K562 (cell line): ENCODE measurements around the gene ASCC3. TPM values are rescaled to one million over a fixed set of nuclear protein-coding genes. Genes with fewer than 3 reads are reported as not detected.

Experiments used
- ATAC-seq: fragments of 200-7000 bp; cut with Tn5 transposase; 3 replicates; pipeline ENCODE4 v1.9.1; 2020; ENCODE audit warnings: moderate library complexity
- BruUV-seq: library from RNA; stranded (reverse); fragments of 400-500 nt; replicated peaks from 2 replicates; lab custom pipeline; 2021; lab: Mats Ljungman, UMichigan
- CTCF ChIA-PET: fragments of 300-600 bp; formaldehyde crosslinking; extraction: SDS; loops from one replicate; lab custom pipeline; 2021; ENCODE audit warnings: low intra/inter-chr PET ratio; lab: Yijun Ruan, JAX
- POLR2A ChIA-PET: fragments of 300-600, 350-650 bp; sonication (Branson Sonifier 250); formaldehyde crosslinking; extraction: SDS; loops from one replicate; lab custom pipeline; 2021; ENCODE audit warnings: antibody characterized with exemption, inconsistent platforms; lab: Yijun Ruan, JAX
- DNase-seq, 4 experiments: peaks; one replicate each; pipeline versions ENCODE4 v3.0.0 to v3.0.0-alpha.2; 2011 to 2018; ENCODE audit warnings: low spot score in 3 of 4, mixed read lengths in 3 of 4; ENCODE audit errors: extremely low read depth in 1 of 4
- FAIRE-seq: peaks from 2 replicates; lab custom pipeline; 2011; peaks lifted over from hg19 to GRCh38; lab: Jason Lieb, UNC
- H2AFZ ChIP-seq: 2 replicates; pipeline ENCODE4 v1.6.0; 2011; ENCODE audit warnings: low read depth, low read length, control low read depth, inconsistent platforms
- H3K27ac ChIP-seq: fragments of 200-600 bp; 3 replicates; pipeline ENCODE4 v1.8.0; 2011; ENCODE audit warnings: low read depth, mild to moderate bottlenecking, control low read depth, inconsistent platforms, low read length, moderate library complexity, mixed read lengths; ENCODE audit errors: extremely low read depth
- H3K27me3 ChIP-seq, 2 experiments: fragments of 300-600 bp in 1 of 2; 2 replicates in 1 of 2; 3 replicates in 1 of 2; pipeline versions ENCODE4 v1.6.0 to v1.8.0; 2011; ENCODE audit warnings: inconsistent platforms in 2 of 2, low read length in 2 of 2, mild to moderate bottlenecking in 1 of 2, mixed read lengths in 1 of 2, moderate library complexity in 1 of 2; ENCODE audit not compliant: control insufficient read depth in 2 of 2, insufficient read depth in 2 of 2
- H3K36me3 ChIP-seq: fragments of 300-600 bp; 3 replicates; pipeline ENCODE4 v1.8.0; 2011; ENCODE audit warnings: mild to moderate bottlenecking, low read length, inconsistent platforms; ENCODE audit not compliant: control insufficient read depth, insufficient read depth
- H3K4me1 ChIP-seq, 2 experiments: fragments of 200-600 bp in 1 of 2; replicated peaks in 1 of 2; 2 replicates in 1 of 2; 3 replicates in 1 of 2; pipeline versions ENCODE4 v1.5.1 to v1.8.0; 2011; ENCODE audit warnings: inconsistent platforms in 2 of 2, low read length in 2 of 2, mild to moderate bottlenecking in 1 of 2, mixed read lengths in 1 of 2, moderate library complexity in 1 of 2; ENCODE audit not compliant: control insufficient read depth in 2 of 2, insufficient read depth in 2 of 2
- H3K4me2 ChIP-seq: 2 replicates; pipeline ENCODE4 v1.6.1; 2011; ENCODE audit warnings: low read length, control low read depth, inconsistent platforms, mixed read lengths; ENCODE audit not compliant: insufficient read depth
- H3K4me3 ChIP-seq: fragments of 200-600 bp; sonication (generic), shearing (Covaris generic); 2 replicates; pipeline ENCODE4 v1.5.1; 2016; ENCODE audit warnings: control low read depth, inconsistent platforms
- H3K79me2 ChIP-seq: fragments of 200-600 bp; 3 replicates; pipeline ENCODE4 v1.8.0; 2011; ENCODE audit warnings: low read length, inconsistent platforms; ENCODE audit not compliant: control insufficient read depth, insufficient read depth
- H3K9ac ChIP-seq, 2 experiments: 2 replicates each; pipeline versions ENCODE4 v1.6.0 to v1.6.1; 2011; ENCODE audit warnings: low read depth in 2 of 2, low read length in 2 of 2, control low read depth in 1 of 2, inconsistent platforms in 1 of 2, mild to moderate bottlenecking in 1 of 2, mixed read lengths in 1 of 2; ENCODE audit not compliant: insufficient read depth in 1 of 2
- H3K9me1 ChIP-seq: one replicate; pipeline ENCODE4 v1.6.0; 2011; ENCODE audit warnings: inconsistent platforms, mild to moderate bottlenecking, low read length, moderate library complexity; ENCODE audit not compliant: control insufficient read depth, insufficient read depth
- H3K9me3 ChIP-seq: replicated peaks from 2 replicates; pipeline ENCODE4 v1.5.1; 2011; ENCODE audit warnings: low read depth, low read length, inconsistent platforms; ENCODE audit not compliant: control insufficient read depth, insufficient read depth
- H4K20me1 ChIP-seq: replicated peaks from 2 replicates; pipeline ENCODE4 v1.6.1; 2011; ENCODE audit warnings: low read length, inconsistent platforms, mixed read lengths; ENCODE audit not compliant: control insufficient read depth, insufficient read depth
- CHD4 ChIP-seq: fragments of 200-600 bp; sonication (generic); IDR thresholded peaks from 3 replicates; pipeline ENCODE4 v1.6.1; 2012; ENCODE audit warnings: low read depth, mild to moderate bottlenecking, mixed read lengths, low read length, inconsistent platforms; ENCODE audit not compliant: insufficient read depth, insufficient replicate concordance, poor library complexity, severe bottlenecking
- CTCFL ChIP-seq: IDR thresholded peaks from 2 replicates; pipeline ENCODE4 v1.6.1; 2011; ENCODE audit warnings: borderline replicate concordance, low read depth, mild to moderate bottlenecking, moderate library complexity, low read length; ENCODE audit not compliant: insufficient read depth, poor library complexity, severe bottlenecking
- MECOM ChIP-seq: fragments of 250-450 bp; sonication (Bioruptor Pico); IDR thresholded peaks from 2 replicates; pipeline ENCODE4 v1.8.0; 2022; ENCODE audit warnings: inconsistent platforms
- MIER1 ChIP-seq: fragments of 450-650 bp; IDR thresholded peaks from 2 replicates; pipeline ENCODE4 v1.6.1; 2016; ENCODE audit warnings: antibody characterized with exemption, mild to moderate bottlenecking, low read depth
- MLX ChIP-seq, 2 experiments: fragments of 450-650 bp in 1 of 2; sonication (generic) in 1 of 2; formaldehyde crosslinking; conservative IDR thresholded peaks; 2 replicates each; pipeline versions ENCODE4 v1.4.0 to v1.8.1; 2020 to 2022; ENCODE audit warnings: mild to moderate bottlenecking in 1 of 2, missing genetic modification reagents in 1 of 2
- RBM34 ChIP-seq: fragments of 200-400 bp; formaldehyde crosslinking; IDR thresholded peaks from 2 replicates; pipeline ENCODE4 v1.6.1; 2018; ENCODE audit warnings: low read length, borderline replicate concordance; ENCODE audit not compliant: insufficient read depth
- SMARCE1 ChIP-seq: fragments of 450-650 bp; IDR thresholded peaks from 2 replicates; pipeline ENCODE4 v1.7.1; 2016; ENCODE audit warnings: mild to moderate bottlenecking
- STAG1 ChIP-seq: sonication (generic); formaldehyde crosslinking; IDR thresholded peaks from 2 replicates; pipeline ENCODE4 v1.5.0; 2020; ENCODE audit warnings: missing genetic modification reagents, borderline replicate concordance
- TCF7 ChIP-seq: sonication (generic); IDR thresholded peaks from 2 replicates; pipeline ENCODE4 v1.6.1; 2016; ENCODE audit warnings: antibody characterized with exemption, borderline replicate concordance
- ZFP1 ChIP-seq: fragments of 450-650 bp; formaldehyde crosslinking; IDR thresholded peaks from 2 replicates; pipeline ENCODE4 v1.4.0; 2020; ENCODE audit warnings: mild to moderate bottlenecking, mixed read lengths
- ZNF277 ChIP-seq: fragments of 250-450 bp; sonication (Bioruptor Pico); IDR thresholded peaks from 2 replicates; pipeline ENCODE4 v1.8.0; 2022; ENCODE audit warnings: inconsistent platforms, mild to moderate bottlenecking, moderate library complexity, borderline replicate concordance
- ZNF740 ChIP-seq, 3 experiments: fragments of 200-800 bp in 1 of 3; sonication (Bioruptor generic) in 1 of 3; sonication (generic) in 1 of 3; formaldehyde crosslinking in 1 of 3; IDR thresholded peaks; 2 replicates each; pipeline versions ENCODE4 v1.6.1 to v1.8.0; 2016 to 2022; ENCODE audit warnings: mild to moderate bottlenecking in 2 of 3, missing compliant biosample characterization in 2 of 3, missing genetic modification characterization in 2 of 3, missing genetic modification reagents in 1 of 3
- WGBS: fragments of 100-300 bp; shearing (Covaris generic); methylation state at CpG from one replicate; pipeline ENCODE4 v1.1.6; 2016; ENCODE audit warnings: low coverage, mixed read lengths; ENCODE audit not compliant: insufficient coverage; ENCODE audit errors: missing lambda C conversion rate; 5-methylcytosine and 5-hydroxymethylcytosine counted together
- in situ Hi-C: fragments of 300-500 bp; cut with MboI; formaldehyde crosslinking; loops from 4 replicates; pipeline ENCODE4 v1.15.0; 2018; ENCODE audit warnings: inconsistent platforms, mixed read lengths
- intact Hi-C: fragments of 100-400 bp; cut with micrococcal nuclease; formaldehyde crosslinking; loops from 2 replicates; pipeline ENCODE4 v1.14.2; 2022
- polyA plus RNA-seq, 8 experiments: library from polyadenylated mRNA; depleted of rRNA in 4 of 8; stranded (reverse) in 5 of 8; unstranded in 3 of 8; fragments of >200 nt; fragmentation: Nextera tagmentation in 2 of 8; fragmentation: Illumina TruSeq in 1 of 8; extraction: Ambion mirVana in 2 of 8; extraction: Trizol in 1 of 8; gene quantifications; 2 replicates each; pipeline versions ENCODE4 v1.2.1 to v1.2.3, GENCODE V29; 2011 to 2014; ENCODE audit warnings: inconsistent platforms in 1 of 8, missing spikeins in 1 of 8
- total RNA-seq, 7 experiments: library from RNA; depleted of rRNA in 6 of 7; stranded (reverse); fragments of >200 nt in 6 of 7; fragmentation: Illumina TruSeq in 2 of 7; extraction: Trizol in 2 of 7; gene quantifications; 2 replicates each; pipeline versions ENCODE4 v1.2.1 to v1.2.3, GENCODE V29; 2011 to 2021; ENCODE audit warnings: low replicate concordance in 1 of 7

Gene ASCC3
- total and polyA plus RNA-seq, 9 of the 15 experiments (the other 6 are each of a cell fraction or from before 2014, with no cell fraction given) = 16.1 to 56.1 (median 33.9) TPM

GRCh38 chr6:100467129-100468015 is 413.8 kb downstream of the ASCC3 start:
- no peak overlapping the region for H3K9ac ChIP-seq
- intact Hi-C loops (no loop called here), in situ Hi-C loops (no loop called here)
- no peak overlapping the region for H3K4me2 ChIP-seq
- POLR2A ChIA-PET = no interaction called here
- no peak overlapping the region for H3K4me3 ChIP-seq
- peaks cover 0 to 11% of the 10 kb centered on the region in 2 experiments; a peak in 1 of 5 replicates for H3K4me1 ChIP-seq
- H3K36me3 ChIP-seq = no peaks in the 10 kb centered on the region
- no peak overlapping the region for H2AFZ ChIP-seq
- no peak overlapping the region for H3K27ac ChIP-seq
- peaks cover 45 to 66% of the 10 kb centered on the region in 2 experiments for H3K27me3 ChIP-seq
- CTCF ChIA-PET = no interaction called here
- DNase-seq (no peak), ATAC-seq (no peak), FAIRE-seq (no peak)
- 23% methylated on average over 38 of the region's 49 CpGs for WGBS
- H3K9me1 ChIP-seq = no peaks in the 10 kb centered on the region
- H3K79me2 ChIP-seq = no peaks in the 10 kb centered on the region
- no peaks in the 10 kb centered on the region for H3K9me3 ChIP-seq
- TF ChIP-seq MECOM (CRISPR knock-in tag) (no peak), CTCFL (no peak), RBM34 (no peak), SMARCE1 (no peak), ZFP1 (CRISPR knock-in tag) (no peak), TCF7 (no peak), CHD4 (no peak), MIER1 (no peak), MLX (CRISPR knock-in tag; conservative IDR thresholded peaks at IDR 0.05) (no peak), ZNF277 (CRISPR knock-in tag) (no peak), STAG1 (CRISPR knock-in tag) (no peak), ZNF740 (CRISPR knock-in tag; IDR thresholded peaks at IDR 0.05) (no peak), ZNF740 (tag; IDR thresholded peaks at IDR 0.05) (no peak)
- no TSS peak for BruUV-seq
- H4K20me1 ChIP-seq = no peaks in the 10 kb centered on the region
